ENCODE results near the gene ADAMTSL1.

Gene ADAMTSL1

GRCh38 chr9:18910916-18911315 lies 437.0 kb downstream of the ADAMTSL1 start:
- DNase-seq (ENCODE audit: low spot score): no peak
- no peak for TF ChIP-seq CTCF (IDR thresholded peaks at IDR 0.05)
- H3K27ac ChIP-seq: no peak overlapping the region
- H3K4me3 ChIP-seq: no peak overlapping the region

- H3K4me3 ChIP-seq: no peak overlapping the region
- no peak overlapping the region for H3K27ac ChIP-seq
- no peak for TF ChIP-seq CTCF (IDR thresholded peaks at IDR 0.05)
- DNase-seq (ENCODE audit: low spot score): no peak
Observed at GRCh38 chr9:18911714-18912342, 437.9 kb downstream of the ADAMTSL1 start.

- DNase-seq (ENCODE audit: low spot score): no peak
- TF ChIP-seq CTCF (IDR thresholded peaks at IDR 0.05): no peak
- H3K27ac ChIP-seq: no peak overlapping the region
- no peak overlapping the region for H3K4me3 ChIP-seq
Observed at GRCh38 chr9:18920141-18921084, 446.5 kb downstream of the ADAMTSL1 start.

GRCh38 chr9:18921366-18922075 lies 447.6 kb downstream of the ADAMTSL1 start:
- no peak for TF ChIP-seq CTCF (IDR thresholded peaks at IDR 0.05)
- Histone ChIP-seq H3K27ac (peak overlapping the region in 1 of 2 donors; percentile 23), H3K4me3 (no peak overlapping the region)
- no peak for DNase-seq (ENCODE audit: low spot score)

GRCh38 chr9:18922161-18922885 lies 448.4 kb downstream of the ADAMTSL1 start:
- no peak for DNase-seq (ENCODE audit: low spot score)
- no peak overlapping the region for H3K4me3 ChIP-seq
- peak overlapping the region in 1 of 2 donors; percentile 23 for H3K27ac ChIP-seq
- no peak for TF ChIP-seq CTCF (IDR thresholded peaks at IDR 0.05)

- no peak overlapping the region for H3K4me3 ChIP-seq
- DNase-seq (ENCODE audit: low spot score): no peak
- no peak for TF ChIP-seq CTCF (IDR thresholded peaks at IDR 0.05)
- no peak overlapping the region for H3K27ac ChIP-seq
Observed at GRCh38 chr9:18923167-18923566, 449.2 kb downstream of the ADAMTSL1 start.

All from coronary artery (tissue), 2 donors.